Left lung (tissue), 10 donors: Measurements from ENCODE around the gene KMT5B. TPM values are rescaled to one million over a fixed set of nuclear protein-coding genes. Genes with fewer than 3 reads are reported as not detected.

Experiments
- ATAC-seq: fragments of 200-7000 bp; cut with Tn5 transposase; one replicate; pipeline ENCODE4 v1.9.1; 2020; ENCODE audit warnings: moderate library complexity
- DNase-seq, 4 donors: peaks; one replicate each; pipeline ENCODE4 v3.0.0-alpha.2; 2013 to 2020
- H3K27ac ChIP-seq, 2 donors: fragments of 200-600 bp; sonication (generic) in 1 of 2; one replicate each; pipeline versions ENCODE4 v1.5.0 to v1.8.0; 2020 to 2021
- H3K27me3 ChIP-seq, 2 donors: fragments of 200-600 bp; sonication (generic) in 1 of 2; one replicate each; pipeline versions ENCODE4 v1.5.0 to v1.8.0; 2020 to 2021
- H3K36me3 ChIP-seq, 2 donors: fragments of 200-600 bp; sonication (generic) in 1 of 2; one replicate each; pipeline versions ENCODE4 v1.5.0 to v1.8.0; 2020 to 2021
- H3K4me1 ChIP-seq, 2 donors: fragments of 200-600 bp; one replicate each; pipeline ENCODE4 v1.8.0; 2021
- H3K4me3 ChIP-seq, 2 donors: fragments of 200-600 bp; sonication (generic) in 1 of 2; one replicate each; pipeline versions ENCODE4 v1.5.0 to v1.8.0; 2020 to 2021; ENCODE audit warnings: mild to moderate bottlenecking in 1 of 2
- H3K9me3 ChIP-seq, 2 donors: fragments of 200-600 bp; sonication (generic) in 1 of 2; one replicate each; pipeline versions ENCODE4 v1.5.0 to v1.8.0; 2020 to 2021
- CTCF ChIP-seq, 2 donors: fragments of 200-600 bp; sonication (generic) in 1 of 2; IDR thresholded peaks; one replicate each; pipeline versions ENCODE4 v1.5.0 to v1.8.0; 2021; ENCODE audit warnings: antibody characterized with exemption in 2 of 2
- intact Hi-C, 2 donors: fragments of 100-400 bp; cut with DNase I; formaldehyde crosslinking; loops; one replicate each; pipeline versions ENCODE4 v1.11.2 to v1.14.2; 2022
- polyA plus RNA-seq, 6 donors: library from polyadenylated mRNA; unstranded; fragments of 120-200 nt; gene quantifications; one replicate each; pipeline ENCODE4 v1.2.1, GENCODE V29; 2013; ENCODE audit not compliant: insufficient read length in 6 of 6
- total RNA-seq, 2 donors: library from RNA; stranded (reverse); fragmentation: NEBNext Ultra II Directional; extraction: Animal tissue kit (Norgen Biotek cat#: 25700); gene quantifications; one replicate each; pipeline ENCODE4 v1.2.1, GENCODE V29; 2021
- donor health status: DM: no; HTN: yes; CAD: no.
- donor health status: DM: no; HTN: no; CAD: no.

Gene KMT5B
- total and polyA plus RNA-seq, 8 donors, result 36.0 to 91.7 (median 86.4) TPM

DNA sequence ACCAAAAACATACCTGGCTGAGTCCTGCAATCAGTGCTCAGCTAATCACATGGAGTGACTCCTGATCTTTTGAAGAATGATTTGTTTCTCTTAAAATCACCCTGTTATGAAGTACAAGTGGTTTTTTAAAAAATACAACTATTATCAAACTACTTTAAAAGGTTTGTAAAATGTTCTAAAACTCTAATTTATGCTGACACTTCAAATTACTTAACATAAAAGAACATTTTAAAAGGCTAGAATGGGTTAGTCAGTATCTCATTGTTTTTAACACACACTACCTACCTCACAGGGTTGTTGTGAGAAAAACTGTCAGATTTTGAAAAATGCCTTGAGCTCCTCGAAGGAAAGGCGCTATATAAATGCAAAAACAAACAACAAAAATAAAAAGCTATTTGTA, 33.2 kb downstream of the KMT5B start:
- Histone ChIP-seq H3K4me3 (no peak overlapping the region), H3K27ac (no peak overlapping the region), H3K27me3 (no peaks in the 10 kb centered on the region), H3K4me1 (no peaks in the 10 kb centered on the region), H3K36me3 (peaks cover 0 to 77% of the 10 kb centered on the region in 2 donors), H3K9me3 (no peaks in the 10 kb centered on the region)
- intact Hi-C loops, result no loop called here
- no peak for DNase-seq
- ATAC-seq, result no peak
- TF ChIP-seq CTCF (IDR thresholded peaks at IDR 0.05), result no peak

- H3K4me3 ChIP-seq, result no peak overlapping the region
- no peak for DNase-seq
- H3K27me3 ChIP-seq, result no peaks in the 10 kb centered on the region
- no peak for TF ChIP-seq CTCF (IDR thresholded peaks at IDR 0.05)
- H3K9me3 ChIP-seq, result no peaks in the 10 kb centered on the region
- no peak overlapping the region for H3K27ac ChIP-seq
- ATAC-seq, result no peak
- intact Hi-C loops, result no loop called here
- peaks cover 0 to 77% of the 10 kb centered on the region in 2 donors for H3K36me3 ChIP-seq
- no peaks in the 10 kb centered on the region for H3K4me1 ChIP-seq
These were observed 35.2 kb downstream of the KMT5B start for GRCh38 chr11:68177877-68178276.

DNA sequence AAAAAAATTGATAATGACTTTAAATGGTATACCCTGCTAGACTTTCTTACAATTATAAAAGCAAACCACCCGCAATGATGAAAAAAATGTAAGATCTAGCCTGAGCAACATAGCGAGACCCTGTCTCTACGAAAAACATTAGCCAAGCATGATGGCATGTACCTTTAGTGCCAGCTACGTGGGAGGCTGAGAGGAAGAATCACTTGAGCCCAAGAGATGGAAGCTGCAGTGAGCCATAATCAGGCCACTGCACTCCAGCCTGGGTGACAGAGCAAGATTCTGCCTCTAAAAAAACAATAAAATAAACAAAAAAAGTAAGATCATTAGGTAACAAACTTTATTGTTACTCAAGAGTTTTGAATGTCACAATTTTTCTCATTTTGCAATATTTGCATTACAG, 39.2 kb downstream of the KMT5B start:
- Histone ChIP-seq H3K27ac (no peak overlapping the region), H3K4me3 (no peak overlapping the region), H3K36me3 (peaks cover 0 to 88% of the 10 kb centered on the region in 2 donors), H3K4me1 (no peaks in the 10 kb centered on the region), H3K9me3 (no peaks in the 10 kb centered on the region), H3K27me3 (no peaks in the 10 kb centered on the region)
- no peak for TF ChIP-seq CTCF (IDR thresholded peaks at IDR 0.05)
- no peak for ATAC-seq
- intact Hi-C loops, result no loop called here
- DNase-seq, result no peak

DNA sequence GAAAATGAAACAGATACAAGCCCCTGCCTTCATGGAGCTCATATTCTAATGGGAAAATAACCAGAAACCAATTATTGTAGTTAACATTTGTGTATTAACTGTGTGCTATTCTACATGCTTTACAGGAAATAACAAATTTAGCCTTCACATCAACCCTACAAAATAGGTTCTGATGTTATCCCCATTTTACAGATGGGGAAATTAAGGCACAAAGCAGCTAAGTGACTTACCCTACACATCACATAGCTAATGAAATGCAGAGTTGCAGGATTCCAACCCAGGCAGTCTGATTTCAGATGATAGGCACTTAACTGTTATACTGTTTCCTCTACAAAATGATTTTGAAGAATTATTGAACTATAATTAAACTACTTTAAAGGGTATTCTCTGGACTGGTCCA, 43.7 kb downstream of the KMT5B start:
- DNase-seq, result no peak
- Histone ChIP-seq H3K27ac (no peak overlapping the region), H3K9me3 (no peaks in the 10 kb centered on the region), H3K27me3 (no peaks in the 10 kb centered on the region), H3K4me3 (no peak overlapping the region), H3K36me3 (peaks cover 0 to 98% of the 10 kb centered on the region in 2 donors), H3K4me1 (no peaks in the 10 kb centered on the region)
- TF ChIP-seq CTCF (IDR thresholded peaks at IDR 0.05), result no peak
- intact Hi-C loops, result no loop called here
- no peak for ATAC-seq

DNA sequence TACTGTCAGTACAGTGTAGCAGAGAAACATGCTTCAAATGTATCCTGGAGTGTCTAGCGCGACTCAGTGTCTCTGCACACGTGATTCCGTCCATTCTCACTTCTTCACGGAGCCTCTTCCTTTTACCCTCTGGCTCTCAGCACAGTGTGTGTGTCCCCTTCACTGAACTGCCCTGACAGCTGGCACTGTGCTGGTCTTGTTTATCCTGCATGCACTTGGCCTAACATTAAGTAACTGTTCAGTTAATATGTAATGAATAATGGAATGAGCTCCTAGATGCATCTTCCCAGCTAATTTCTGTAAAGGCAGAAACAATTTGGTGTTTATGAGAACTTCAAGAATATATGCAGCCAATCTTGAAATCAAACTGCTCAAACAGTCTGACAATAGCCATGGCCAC, 44.4 kb downstream of the KMT5B start:
- DNase-seq (no peak), ATAC-seq (no peak)
- no peak overlapping the region for H3K4me3 ChIP-seq
- H3K9me3 ChIP-seq, result no peaks in the 10 kb centered on the region
- peaks cover 0 to 98% of the 10 kb centered on the region in 2 donors for H3K36me3 ChIP-seq
- TF ChIP-seq CTCF (IDR thresholded peaks at IDR 0.05), result no peak
- H3K4me1 ChIP-seq, result no peaks in the 10 kb centered on the region
- no peaks in the 10 kb centered on the region for H3K27me3 ChIP-seq
- intact Hi-C loops, result no loop called here
- no peak overlapping the region for H3K27ac ChIP-seq
